NCI-H128 (cell line): Measurements from ENCODE around the gene AATF.

ENCODE experiments used
- DNase-seq: peaks from one replicate; lab custom pipeline; 2025; ENCODE audit not compliant: unreplicated experiment; lab: John Stamatoyannopoulos, UW

The AATF gene

GRCh38 chr17:37100231-37100630 is 151.5 kb downstream of the AATF start:
- no peak for DNase-seq

DNA sequence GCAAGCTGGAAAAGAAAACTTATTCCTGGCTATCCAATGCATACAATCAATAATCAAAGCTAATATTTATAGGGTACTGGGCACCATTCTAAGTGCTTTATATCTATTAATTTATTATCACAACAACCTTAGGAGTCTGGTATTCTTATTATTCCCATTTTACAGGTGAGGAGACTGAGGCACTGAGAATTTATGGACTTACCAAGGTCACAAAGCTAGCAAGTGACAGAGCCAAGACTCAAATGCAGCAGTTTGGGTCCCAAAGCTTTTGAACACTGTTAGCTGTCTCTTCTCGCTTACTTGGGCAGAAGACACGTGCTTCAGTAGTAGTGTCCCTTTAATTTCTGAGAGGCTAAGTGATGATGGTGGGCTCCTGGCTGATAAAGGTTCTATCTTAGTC is 152.6 kb downstream of the AATF start:
- no peak for DNase-seq

GRCh38 chr17:37103231-37103630 is 154.5 kb downstream of the AATF start:
- DNase-seq: no peak

GRCh38 chr17:37106049-37106448 is 157.3 kb downstream of the AATF start:
- DNase-seq: no peak
